H1 (cell line): ENCODE measurements around the gene SLC38A8. TPM values are rescaled to one million over a fixed set of nuclear protein-coding genes. Genes with fewer than 3 reads are reported as not detected.

Source experiments
- CTCF ChIA-PET: fragments of 300-600 bp; sonication (Branson Sonifier 250); formaldehyde crosslinking; loops from one replicate; lab custom pipeline; 2021; ENCODE audit not compliant: partially characterized antibody; lab: Charles Lee
- POLR2A ChIA-PET: fragments of 300-600 bp; sonication (Branson Sonifier 250); formaldehyde crosslinking; loops from one replicate; lab custom pipeline; 2021; ENCODE audit warnings: inconsistent platforms; ENCODE audit not compliant: partially characterized antibody; lab: Charles Lee
- DNase-seq, 2 experiments: peaks; one replicate each; pipeline versions ENCODE4 v3.0.0 to v3.0.0-alpha.2; 2010 to 2022; ENCODE audit warnings: low spot score in 2 of 2, low read depth in 1 of 2, mixed read lengths in 1 of 2
- FAIRE-seq: peaks from 2 replicates; lab custom pipeline; 2011; peaks lifted over from hg19 to GRCh38; lab: Jason Lieb, UNC
- H2AFZ ChIP-seq: 2 replicates; pipeline ENCODE4 v1.8.1; 2012; ENCODE audit warnings: low read length, inconsistent platforms
- H2AK5ac ChIP-seq: 2 replicates; pipeline ENCODE4 v1.6.1; 2013; ENCODE audit warnings: low read depth, low read length
- H2BK120ac ChIP-seq: replicated peaks from 2 replicates; pipeline ENCODE3; 2013; ENCODE audit warnings: low read depth, low read length, inconsistent platforms
- H2BK12ac ChIP-seq: 2 replicates; pipeline ENCODE4 v1.6.1; 2013; ENCODE audit warnings: low read depth, low read length
- H2BK15ac ChIP-seq: 2 replicates; pipeline ENCODE4 v1.6.1; 2013; ENCODE audit warnings: low read length
- H2BK20ac ChIP-seq: 2 replicates; pipeline ENCODE4 v1.6.1; 2013; ENCODE audit warnings: low read length
- H2BK5ac ChIP-seq: 2 replicates; pipeline ENCODE4 v1.6.1; 2013; ENCODE audit warnings: low read depth, low read length
- H3K14ac ChIP-seq: 2 replicates; pipeline ENCODE4 v1.6.1; 2013; ENCODE audit warnings: inconsistent platforms; ENCODE audit not compliant: insufficient read length
- H3K18ac ChIP-seq: 2 replicates; pipeline ENCODE4 v1.6.1; 2013; ENCODE audit warnings: low read length; ENCODE audit errors: extremely low read depth
- H3K23ac ChIP-seq: 2 replicates; pipeline ENCODE4 v1.6.1; 2013; ENCODE audit warnings: inconsistent platforms; ENCODE audit not compliant: insufficient read length
- H3K23me2 ChIP-seq: 2 replicates; pipeline ENCODE4 v1.6.1; 2013; ENCODE audit warnings: low read depth, low read length
- H3K27ac ChIP-seq: 2 replicates; pipeline ENCODE4 v1.6.1; 2011; ENCODE audit warnings: low read depth, low read length, inconsistent platforms
- H3K27me3 ChIP-seq, 4 experiments: replicated peaks in 1 of 4; 1 replicate in 1 of 4; 2 replicates in 3 of 4; pipeline versions ENCODE4 v1.6.1 to v1.8.1; 2011 to 2013; ENCODE audit warnings: low read length in 3 of 4, mild to moderate bottlenecking in 3 of 4, inconsistent platforms in 2 of 4, mixed read lengths in 2 of 4, moderate library complexity in 1 of 4; ENCODE audit not compliant: control insufficient read depth in 3 of 4, insufficient read depth in 3 of 4; ENCODE audit errors: extremely low read depth in 1 of 4
- H3K36me3 ChIP-seq, 4 experiments: 2 replicates each; pipeline versions ENCODE4 v1.6.1 to v1.8.1; 2011 to 2013; ENCODE audit warnings: mild to moderate bottlenecking in 4 of 4, low read length in 3 of 4, moderate library complexity in 2 of 4, control low read depth in 1 of 4, inconsistent platforms in 1 of 4; ENCODE audit not compliant: insufficient read depth in 4 of 4, control insufficient read depth in 2 of 4
- H3K4ac ChIP-seq: replicated peaks from 2 replicates; pipeline ENCODE3; 2013; ENCODE audit warnings: low read length, low read depth, mixed read lengths, inconsistent platforms; ENCODE audit not compliant: insufficient read length
- H3K4me1 ChIP-seq, 4 experiments: replicated peaks in 1 of 4; 1 replicate in 1 of 4; 2 replicates in 3 of 4; pipeline versions ENCODE4 v1.6.1 to v1.8.1; 2011 to 2013; ENCODE audit warnings: low read length in 3 of 4, inconsistent platforms in 2 of 4, mixed read lengths in 1 of 4; ENCODE audit not compliant: insufficient read depth in 4 of 4, control insufficient read depth in 3 of 4
- H3K4me2 ChIP-seq, 2 experiments: 2 replicates each; pipeline versions ENCODE4 v1.6.1 to v1.8.1; 2011 to 2013; ENCODE audit warnings: low read depth in 2 of 2, low read length in 2 of 2, control low read depth in 1 of 2, inconsistent platforms in 1 of 2, mild to moderate bottlenecking in 1 of 2; ENCODE audit not compliant: insufficient read depth in 1 of 2
- H3K4me3 ChIP-seq, 4 experiments: fragments of 200-600, 300-600 bp in 1 of 4; sonication (generic), shearing (Covaris generic), sonication (Bioruptor Twin) in 1 of 4; 2 replicates each; pipeline versions ENCODE4 v1.5.1 to v1.8.1; 2011 to 2016; ENCODE audit warnings: low read length in 4 of 4, low read depth in 3 of 4, control low read depth in 2 of 4, inconsistent platforms in 2 of 4, mild to moderate bottlenecking in 2 of 4, mixed read lengths in 1 of 4, moderate library complexity in 1 of 4; ENCODE audit not compliant: insufficient read depth in 2 of 4; ENCODE audit errors: extremely low read depth in 1 of 4
- H3K56ac ChIP-seq: replicated peaks from 2 replicates; pipeline ENCODE3; 2013; ENCODE audit warnings: low read depth, mild to moderate bottlenecking, mixed read lengths, low read length, inconsistent platforms; ENCODE audit not compliant: insufficient read length
- H3K79me1 ChIP-seq: 2 replicates; pipeline ENCODE4 v1.6.1; 2013; ENCODE audit warnings: low read depth, low read length, control low read depth
- H3K79me2 ChIP-seq, 2 experiments: 2 replicates each; pipeline versions ENCODE4 v1.6.1 to v1.8.1; 2012 to 2013; ENCODE audit warnings: low read length in 2 of 2, mild to moderate bottlenecking in 2 of 2, inconsistent platforms in 1 of 2; ENCODE audit not compliant: insufficient read depth in 2 of 2, control insufficient read depth in 1 of 2
- H3K9ac ChIP-seq, 4 experiments: replicated peaks in 1 of 4; 1 replicate in 1 of 4; 2 replicates in 3 of 4; pipeline versions ENCODE4 v1.6.1 to v1.8.1; 2011 to 2013; ENCODE audit warnings: low read depth in 3 of 4, low read length in 3 of 4, control low read depth in 2 of 4, mild to moderate bottlenecking in 2 of 4, moderate library complexity in 2 of 4, inconsistent platforms in 1 of 4; ENCODE audit errors: extremely low read depth in 1 of 4
- H3K9me3 ChIP-seq, 2 experiments: 2 replicates each; pipeline versions ENCODE4 v1.6.1 to v1.8.1; 2012 to 2013; ENCODE audit warnings: mild to moderate bottlenecking in 2 of 2, moderate library complexity in 2 of 2, control low read depth in 1 of 2, inconsistent platforms in 1 of 2, low read depth in 1 of 2, low read length in 1 of 2, mixed read lengths in 1 of 2; ENCODE audit not compliant: insufficient read depth in 2 of 2
- H4K20me1 ChIP-seq, 2 experiments: replicated peaks in 1 of 2; 2 replicates each; pipeline versions ENCODE3 to v1.8.1; 2011 to 2013; ENCODE audit warnings: inconsistent platforms in 2 of 2, low read length in 2 of 2, mild to moderate bottlenecking in 1 of 2; ENCODE audit not compliant: insufficient read depth in 2 of 2, control insufficient read depth in 1 of 2
- H4K5ac ChIP-seq: 2 replicates; pipeline ENCODE4 v1.6.1; 2013; ENCODE audit warnings: low read length, low read depth, mixed read lengths, inconsistent platforms; ENCODE audit not compliant: insufficient read length
- H4K8ac ChIP-seq: 2 replicates; pipeline ENCODE4 v1.8.0; 2013; ENCODE audit warnings: mild to moderate bottlenecking, moderate library complexity, low read length, inconsistent platforms; ENCODE audit not compliant: insufficient read depth; ENCODE audit errors: extremely low read depth
- H4K91ac ChIP-seq: replicated peaks from 2 replicates; pipeline ENCODE3; 2013; ENCODE audit warnings: low read length, mixed read lengths, inconsistent platforms; ENCODE audit not compliant: insufficient read length
- WGBS, 2 experiments: shearing (Covaris generic) in 1 of 2; methylation state at CpG; one replicate each; pipeline versions ENCODE4 v1.1.6 to v1.1.7; 2013 to 2015; ENCODE audit warnings: low lambda C conversion rate in 2 of 2, mixed read lengths in 2 of 2, inconsistent platforms in 1 of 2, low coverage in 1 of 2, missing lambda C conversion rate in 1 of 2; ENCODE audit not compliant: insufficient replicate concordance in 2 of 2, insufficient coverage in 1 of 2, insufficient read length in 1 of 2; ENCODE audit errors: extremely low coverage in 1 of 2, missing lambda C conversion rate in 1 of 2; 5-methylcytosine and 5-hydroxymethylcytosine counted together
- polyA plus RNA-seq, 7 experiments: library from polyadenylated mRNA; depleted of rRNA in 3 of 7; stranded (reverse) in 5 of 7; unstranded in 2 of 7; fragments of >200 nt in 5 of 7; fragments of 200-250 nt in 2 of 7; gene quantifications; 1 replicate in 5 of 7; 2 replicates in 1 of 7; 4 replicates in 1 of 7; pipeline versions ENCODE4 v1.2.1 to v1.2.3, GENCODE V29; 2011 to 2013; ENCODE audit warnings: missing spikeins in 2 of 7, mixed read lengths in 2 of 7
- total RNA-seq: library from RNA; stranded (reverse); fragmentation: NEBNext Ultra II Directional; extraction: Animal tissue kit (Norgen Biotek cat#: 25700); gene quantifications from 2 replicates; pipeline ENCODE4 v1.2.1, GENCODE V29; 2021

Gene SLC38A8
- total and polyA plus RNA-seq, 2 of the 8 experiments (the other 6 are each of a cell fraction or from before 2014, with no cell fraction given): 0.08 TPM; not detected in 1

DNA sequence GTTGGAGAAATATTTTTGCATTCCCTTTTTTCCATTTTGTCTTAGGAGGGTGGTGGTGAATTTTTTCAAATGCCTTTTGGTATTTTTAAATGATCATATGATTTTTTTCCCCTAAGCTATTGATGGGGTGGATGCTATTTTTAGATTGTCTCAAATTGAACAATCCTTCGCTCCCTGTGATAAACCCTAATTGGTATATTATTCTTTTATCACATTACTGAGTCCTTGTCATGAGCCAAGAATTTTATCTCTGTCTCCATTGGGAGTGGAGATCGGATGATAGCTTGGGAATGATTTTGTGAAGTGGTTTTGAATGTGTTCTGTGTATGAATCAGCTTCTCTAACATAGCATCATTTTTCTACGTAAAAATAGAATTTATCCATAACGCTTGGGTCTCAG, 59.1 kb downstream of the SLC38A8 start:
- H3K56ac ChIP-seq: no peak overlapping the region
- H3K9ac ChIP-seq: no peak overlapping the region
- H2BK20ac ChIP-seq: no peak overlapping the region
- no peak overlapping the region for H3K23ac ChIP-seq
- H3K4ac ChIP-seq: no peak overlapping the region
- H2BK120ac ChIP-seq: no peak overlapping the region
- H3K14ac ChIP-seq: no peak overlapping the region
- H2AK5ac ChIP-seq: no peak overlapping the region
- H3K18ac ChIP-seq: no peak overlapping the region
- ChIA-PET CTCF (interaction anchor here (0.8 to 6.3 kb wide), 3 partner anchors 11 to 172 kb away, joined by 3 to 42 read pairs (median 3); no protein-coding TSS in a partner anchor), POLR2A (interaction anchor here (0.7 kb wide), 1 partner anchor 10 kb away, joined by 3 read pairs; no protein-coding TSS in a partner anchor)
- no peak overlapping the region for H4K5ac ChIP-seq
- no peak overlapping the region for H4K91ac ChIP-seq
- no peaks in the 10 kb centered on the region for H3K79me2 ChIP-seq
- H3K27ac ChIP-seq: no peak overlapping the region
- no peak overlapping the region for H2BK15ac ChIP-seq
- H4K20me1 ChIP-seq: no peaks in the 10 kb centered on the region
- 82% methylated on average over 4 of the region's 4 CpGs; no CpG with 5 or more reads in 1 of the 2 experiments for WGBS, 2 experiments
- no peaks in the 10 kb centered on the region for H3K27me3 ChIP-seq
- DNase-seq: no peak
- H3K4me3 ChIP-seq: no peak overlapping the region
- H2BK5ac ChIP-seq: no peak overlapping the region
- H3K4me2 ChIP-seq: no peak overlapping the region
- H3K36me3 ChIP-seq: peaks cover 0 to 3% (median 1%) of the 10 kb centered on the region in 4 experiments; a peak in 2 of 8 replicates
- no peak overlapping the region for H2AFZ ChIP-seq
- peaks cover 5 to 9% of the 10 kb centered on the region in 2 experiments for H3K9me3 ChIP-seq
- H3K23me2 ChIP-seq: no peaks in the 10 kb centered on the region
- no peaks in the 10 kb centered on the region for H3K79me1 ChIP-seq
- FAIRE-seq: no peak
- no peaks in the 10 kb centered on the region for H3K4me1 ChIP-seq
- no peak overlapping the region for H4K8ac ChIP-seq
- H2BK12ac ChIP-seq: no peak overlapping the region
